Measurements from ENCODE around the gene PARD3B. TPM values are rescaled to one million over a fixed set of nuclear protein-coding genes. Genes with fewer than 3 reads are reported as not detected.

Gene PARD3B
- total RNA-seq, 2 experiments from 2014 or later = 0.23 to 0.53 TPM

DNA sequence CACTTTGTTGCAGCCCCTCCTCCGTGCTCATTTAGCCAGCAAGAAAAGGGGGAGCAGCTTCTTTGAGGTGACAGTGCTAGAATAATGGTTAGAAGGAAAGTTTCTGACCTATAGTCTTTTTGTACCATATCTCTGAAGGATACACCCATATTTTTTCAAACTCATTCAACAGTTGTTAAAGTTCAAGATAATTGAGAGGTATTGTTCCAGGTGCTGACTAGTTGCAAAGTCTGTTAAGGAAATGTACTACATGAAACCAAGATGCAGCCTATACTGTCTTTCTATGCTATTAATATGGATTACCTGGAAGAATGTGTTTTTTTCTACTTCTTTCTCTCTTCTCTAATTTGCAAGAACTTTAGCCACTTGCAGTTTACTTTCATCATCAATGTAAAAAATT, 495.0 kb downstream of the PARD3B start:
- H3K36me3 Mint-ChIP-seq (ENCODE audit: low read depth) = no peaks in the 10 kb centered on the region
- ChIA-PET POLR2A (no interaction called here), CTCF (no interaction called here)
- no peak for DNase-seq
- H3K4me3 Mint-ChIP-seq = no peak overlapping the region
- no peak overlapping the region for H3K27ac Mint-ChIP-seq
- peaks cover 2% of the 10 kb centered on the region for H3K9me3 Mint-ChIP-seq
- H3K4me1 Mint-ChIP-seq = no peaks in the 10 kb centered on the region
- no peaks in the 10 kb centered on the region for H3K27me3 Mint-ChIP-seq

- no peaks in the 10 kb centered on the region for H3K36me3 Mint-ChIP-seq (ENCODE audit: low read depth)
- POLR2A ChIA-PET = no interaction called here
- CTCF ChIA-PET = no interaction called here
- no peak overlapping the region for H3K27ac Mint-ChIP-seq
- no peaks in the 10 kb centered on the region for H3K4me1 Mint-ChIP-seq
- peaks cover 2% of the 10 kb centered on the region for H3K9me3 Mint-ChIP-seq
- H3K4me3 Mint-ChIP-seq = no peak overlapping the region
- H3K27me3 Mint-ChIP-seq = no peaks in the 10 kb centered on the region
- DNase-seq = no peak
These were observed 496.3 kb downstream of the PARD3B start for GRCh38 chr2:205041472-205042130.

DNA sequence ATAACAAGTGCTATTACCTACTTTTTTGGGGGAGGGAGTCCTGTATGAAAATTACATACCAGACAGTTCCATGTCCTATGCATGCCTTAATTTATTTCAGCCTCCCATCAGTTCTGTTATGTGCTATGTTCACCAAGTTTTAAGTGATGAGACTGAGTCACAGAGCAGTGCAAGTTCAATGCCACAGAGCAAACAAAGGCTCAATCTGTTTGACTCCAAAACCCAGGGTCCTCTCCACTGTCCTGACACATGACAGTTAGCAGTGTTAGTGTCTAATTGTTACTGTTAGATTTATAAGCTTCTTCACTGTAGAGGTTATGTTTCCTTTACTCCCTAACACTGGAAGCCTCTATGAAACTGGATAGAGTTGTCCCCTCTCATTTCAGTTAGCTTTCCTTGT, 498.0 kb downstream of the PARD3B start:
- Mint-ChIP-seq H3K27me3 (no peaks in the 10 kb centered on the region), H3K36me3 (ENCODE audit: low read depth) (no peaks in the 10 kb centered on the region), H3K9me3 (peaks cover 3% of the 10 kb centered on the region), H3K4me3 (no peak overlapping the region), H3K4me1 (no peaks in the 10 kb centered on the region), H3K27ac (no peak overlapping the region)
- ChIA-PET POLR2A (no interaction called here), CTCF (interaction anchor here (0.7 kb wide), 1 partner anchor 524 kb away, joined by 3 read pairs; no protein-coding TSS in a partner anchor)
- DNase-seq = no peak

- Mint-ChIP-seq H3K4me1 (no peaks in the 10 kb centered on the region), H3K27me3 (no peaks in the 10 kb centered on the region), H3K27ac (no peak overlapping the region), H3K4me3 (no peak overlapping the region), H3K9me3 (peaks cover 16% of the 10 kb centered on the region), H3K36me3 (ENCODE audit: low read depth) (peaks cover 9% of the 10 kb centered on the region)
- no peak for DNase-seq
- CTCF ChIA-PET = no interaction called here
- POLR2A ChIA-PET = no interaction called here
These were observed 500.4 kb downstream of the PARD3B start for GRCh38 chr2:205045706-205046105.

- no peak overlapping the region for H3K4me3 Mint-ChIP-seq
- H3K4me1 Mint-ChIP-seq = no peaks in the 10 kb centered on the region
- peaks cover 9% of the 10 kb centered on the region for H3K36me3 Mint-ChIP-seq (ENCODE audit: low read depth)
- no peak for DNase-seq
- no peaks in the 10 kb centered on the region for H3K27me3 Mint-ChIP-seq
- ChIA-PET CTCF (interaction anchor here (1.0 kb wide), 1 partner anchor 135 kb away, joined by 3 read pairs; no protein-coding TSS in a partner anchor), POLR2A (no interaction called here)
- H3K9me3 Mint-ChIP-seq = peaks cover 16% of the 10 kb centered on the region
- H3K27ac Mint-ChIP-seq = no peak overlapping the region
These were observed 502.1 kb downstream of the PARD3B start for GRCh38 chr2:205047273-205047839.

GRCh38 chr2:205051417-205051816, 506.1 kb downstream of the PARD3B start:
- ChIA-PET CTCF (no interaction called here), POLR2A (interaction anchor here (1.2 kb wide), 1 partner anchor 9 kb away, joined by 3 read pairs; no protein-coding TSS in a partner anchor)
- peaks cover 9% of the 10 kb centered on the region for H3K4me1 Mint-ChIP-seq
- peaks cover 14% of the 10 kb centered on the region for H3K9me3 Mint-ChIP-seq
- no peak overlapping the region for H3K4me3 Mint-ChIP-seq
- no peak overlapping the region for H3K27ac Mint-ChIP-seq
- peaks cover 9% of the 10 kb centered on the region for H3K36me3 Mint-ChIP-seq (ENCODE audit: low read depth)
- DNase-seq = no peak
- H3K27me3 Mint-ChIP-seq = no peaks in the 10 kb centered on the region

DNA sequence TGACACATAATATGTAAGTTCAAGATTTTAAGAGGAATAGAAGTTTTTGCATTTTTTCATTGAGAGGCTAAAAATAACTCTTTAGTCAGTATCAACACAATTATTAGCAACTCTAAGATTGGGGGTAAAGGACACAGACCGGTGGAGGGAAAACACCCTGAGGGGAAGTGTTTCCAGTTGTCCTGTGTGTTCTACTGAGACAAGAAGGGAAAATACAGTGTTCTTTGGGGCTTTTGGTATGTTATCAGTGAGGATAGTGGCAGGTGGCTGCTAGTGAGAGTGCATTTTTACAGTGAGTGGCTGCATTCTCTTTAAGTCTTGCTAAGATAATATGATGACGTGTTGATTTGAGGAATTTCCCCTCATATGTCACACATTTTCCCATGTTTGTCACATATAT, 507.5 kb downstream of the PARD3B start:
- no peak overlapping the region for H3K27ac Mint-ChIP-seq
- peaks cover 16% of the 10 kb centered on the region for H3K9me3 Mint-ChIP-seq
- CTCF ChIA-PET = no interaction called here
- peaks cover 9% of the 10 kb centered on the region for H3K4me1 Mint-ChIP-seq
- H3K4me3 Mint-ChIP-seq = no peak overlapping the region
- peaks cover 9% of the 10 kb centered on the region for H3K36me3 Mint-ChIP-seq (ENCODE audit: low read depth)
- H3K27me3 Mint-ChIP-seq = no peaks in the 10 kb centered on the region
- DNase-seq = no peak
- POLR2A ChIA-PET = no interaction called here

- ChIA-PET POLR2A (no interaction called here), CTCF (no interaction called here)
- peaks cover 21% of the 10 kb centered on the region for H3K4me1 Mint-ChIP-seq
- no peak for DNase-seq
- peaks cover 22% of the 10 kb centered on the region for H3K9me3 Mint-ChIP-seq
- peaks cover 18% of the 10 kb centered on the region for H3K36me3 Mint-ChIP-seq (ENCODE audit: low read depth)
- H3K27ac Mint-ChIP-seq = no peak overlapping the region
- no peak overlapping the region for H3K4me3 Mint-ChIP-seq
- H3K27me3 Mint-ChIP-seq = no peaks in the 10 kb centered on the region
These were observed 508.6 kb downstream of the PARD3B start for GRCh38 chr2:205053827-205054410.

- no peak for DNase-seq
- ChIA-PET POLR2A (no interaction called here), CTCF (no interaction called here)
- Mint-ChIP-seq H3K27ac (no peak overlapping the region), H3K36me3 (ENCODE audit: low read depth) (peaks cover 19% of the 10 kb centered on the region), H3K4me1 (peaks cover 26% of the 10 kb centered on the region), H3K4me3 (no peak overlapping the region), H3K27me3 (no peaks in the 10 kb centered on the region), H3K9me3 (peaks cover 19% of the 10 kb centered on the region)
These were observed 509.5 kb downstream of the PARD3B start for GRCh38 chr2:205054789-205055188.

- Mint-ChIP-seq H3K36me3 (ENCODE audit: low read depth) (peaks cover 17% of the 10 kb centered on the region), H3K9me3 (peaks cover 22% of the 10 kb centered on the region), H3K27me3 (no peaks in the 10 kb centered on the region), H3K4me3 (no peak overlapping the region), H3K27ac (no peak overlapping the region), H3K4me1 (peaks cover 26% of the 10 kb centered on the region)
- ChIA-PET CTCF (no interaction called here), POLR2A (no interaction called here)
- DNase-seq = no peak
These were observed 510.0 kb downstream of the PARD3B start for GRCh38 chr2:205055251-205055650.

DNA sequence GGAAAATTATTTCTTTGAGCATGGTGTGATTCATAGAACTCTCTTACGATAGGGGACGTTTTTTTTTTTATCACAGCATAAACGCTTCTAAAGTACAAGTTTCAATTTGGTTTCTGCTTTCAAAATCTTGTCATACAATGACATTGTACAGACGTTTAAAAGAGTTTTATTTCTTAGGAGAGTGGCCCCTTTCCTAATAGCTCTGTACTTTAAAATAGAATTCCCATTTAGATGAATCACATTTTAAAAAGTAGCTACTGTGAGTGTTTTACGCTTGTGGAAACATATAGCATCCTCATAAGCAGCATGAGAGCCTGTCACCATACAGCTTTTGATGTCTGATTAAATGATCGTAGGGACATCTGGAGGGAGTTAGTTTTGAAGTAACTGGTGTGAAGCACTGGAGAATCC, 510.9 kb downstream of the PARD3B start:
- POLR2A ChIA-PET = no interaction called here
- H3K4me1 Mint-ChIP-seq = peaks cover 26% of the 10 kb centered on the region

DNA sequence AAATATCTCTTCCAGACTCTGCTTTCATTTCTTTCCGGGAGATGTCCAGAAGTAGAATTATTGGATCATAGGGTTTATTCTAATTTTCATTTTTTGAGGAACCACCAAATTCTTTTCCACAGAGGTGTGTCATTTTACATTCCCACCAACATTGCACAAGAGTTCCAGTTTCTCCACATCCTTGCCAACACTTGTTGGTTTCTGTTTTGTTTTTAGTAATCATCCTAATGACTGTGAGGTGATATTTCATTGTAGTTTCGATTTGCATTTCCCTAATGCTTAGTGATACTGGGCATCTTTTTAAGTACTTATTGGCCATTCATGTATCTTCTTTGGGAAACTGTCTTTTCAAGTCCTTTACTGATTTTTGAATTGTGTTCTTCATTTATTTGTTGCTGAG, 513.1 kb downstream of the PARD3B start:
- peaks cover 26% of the 10 kb centered on the region for H3K4me1 Mint-ChIP-seq
- H3K4me3 Mint-ChIP-seq = no peak overlapping the region
- no peak overlapping the region for H3K27ac Mint-ChIP-seq
- POLR2A ChIA-PET = no interaction called here
- H3K27me3 Mint-ChIP-seq = no peaks in the 10 kb centered on the region
- CTCF ChIA-PET = no interaction called here
- peaks cover 17% of the 10 kb centered on the region for H3K36me3 Mint-ChIP-seq (ENCODE audit: low read depth)
- no peak for DNase-seq
- H3K9me3 Mint-ChIP-seq = peaks cover 23% of the 10 kb centered on the region

More for the DNA sequence above, 510.9 kb downstream of the PARD3B start:
- Mint-ChIP-seq H3K4me3 (peak overlapping the region; percentile 69), H3K27me3 (no peaks in the 10 kb centered on the region), H3K36me3 (ENCODE audit: low read depth) (peaks cover 17% of the 10 kb centered on the region), H3K9me3 (peaks cover 23% of the 10 kb centered on the region), H3K27ac (peak overlapping the region; percentile 57)
- CTCF ChIA-PET = interaction anchor here (1.0 kb wide), 1 partner anchor 22 kb away, joined by 3 read pairs; no protein-coding TSS in a partner anchor
- no peak for DNase-seq

- Mint-ChIP-seq H3K36me3 (ENCODE audit: low read depth) (peaks cover 17% of the 10 kb centered on the region), H3K9me3 (peaks cover 25% of the 10 kb centered on the region), H3K4me3 (no peak overlapping the region), H3K27ac (no peak overlapping the region), H3K27me3 (peaks cover 2% of the 10 kb centered on the region), H3K4me1 (peaks cover 24% of the 10 kb centered on the region)
- ChIA-PET POLR2A (interaction anchor here (0.9 kb wide), 1 partner anchor 9 kb away, joined by 3 read pairs; no protein-coding TSS in a partner anchor), CTCF (no interaction called here)
- DNase-seq = no peak
These were observed 515.0 kb downstream of the PARD3B start for GRCh38 chr2:205060269-205060668.

DNA sequence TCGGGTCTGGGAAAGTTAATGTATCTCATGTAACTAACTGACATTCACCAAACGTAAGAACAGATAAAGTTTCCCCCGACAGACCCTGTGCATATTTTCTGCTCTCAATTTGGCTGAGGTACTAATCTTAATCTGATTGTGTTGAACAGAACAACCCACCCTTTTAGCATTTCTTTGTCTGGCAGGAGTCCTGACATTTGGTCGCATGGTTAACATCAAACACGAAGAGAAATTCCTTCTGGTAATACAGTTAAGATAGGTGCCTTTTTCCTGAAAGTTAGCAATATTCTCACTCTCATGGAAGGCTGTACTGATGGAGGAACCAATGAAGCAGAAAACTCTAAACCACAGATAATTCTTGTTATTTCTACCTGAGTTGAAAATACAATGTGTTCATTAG, 520.8 kb downstream of the PARD3B start:
- Mint-ChIP-seq H3K4me3 (no peak overlapping the region), H3K36me3 (ENCODE audit: low read depth) (no peaks in the 10 kb centered on the region), H3K27ac (no peak overlapping the region), H3K9me3 (peaks cover 4% of the 10 kb centered on the region), H3K27me3 (peaks cover 2% of the 10 kb centered on the region), H3K4me1 (no peaks in the 10 kb centered on the region)
- ChIA-PET CTCF (no interaction called here), POLR2A (no interaction called here)
- DNase-seq = no peak
